NT2/D1 (cell line): ENCODE data around the gene COIL.

Source experiments
- SUZ12 ChIP-seq: IDR thresholded peaks from 2 replicates; pipeline ENCODE4 v1.6.1; 2011; ENCODE audit not compliant: insufficient read length, insufficient read depth; ENCODE audit errors: extremely low read depth
- ZNF274 ChIP-seq: IDR thresholded peaks from 2 replicates; pipeline ENCODE4 v1.6.1; 2011; ENCODE audit warnings: mild to moderate bottlenecking, low read depth, low read length

DNA sequence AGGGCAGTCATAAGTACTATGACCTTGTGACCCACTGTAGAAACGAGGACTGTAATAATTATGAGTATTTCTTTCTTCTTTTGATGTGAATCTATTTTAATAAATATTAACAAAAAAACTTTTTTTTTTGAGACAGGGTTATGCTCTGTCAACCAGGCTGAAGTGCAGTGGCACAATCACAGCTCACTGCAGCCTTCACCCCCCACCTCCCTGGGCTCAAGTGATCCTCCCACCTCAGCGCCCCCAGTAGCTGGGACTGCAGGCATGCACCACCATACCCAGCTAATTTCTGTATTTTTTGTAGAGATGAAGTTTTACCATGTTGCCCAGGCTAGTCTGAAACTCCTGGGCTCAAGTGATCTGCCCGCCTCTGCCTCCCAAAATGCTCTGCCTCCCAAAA, 49.6 kb upstream of the COIL start:
- TF ChIP-seq SUZ12 (no peak), ZNF274 (no peak)
